DOHH2 (cell line): ENCODE results near the gene SIRT2.

ENCODE experiments used
- CTCF ChIP-seq: fragments of 200-600 bp; sonication (generic); IDR thresholded peaks from one replicate; pipeline ENCODE4 v1.5.1; 2014; ENCODE audit warnings: antibody characterized with exemption, mild to moderate bottlenecking, low read depth, low read length; ENCODE audit not compliant: poor library complexity, severe bottlenecking
- EZH2phosphoT487 ChIP-seq: fragments of 200-600 bp; sonication (generic); IDR thresholded peaks from 2 replicates; pipeline ENCODE4 v1.6.1; 2017; ENCODE audit warnings: borderline replicate concordance, mild to moderate bottlenecking, antibody characterized with exemption, low read length, moderate library complexity, mixed read lengths

- TF ChIP-seq EZH2phosphoT487 = no peak
- no peak for TF ChIP-seq CTCF
Observed at GRCh38 chr19:38921420-38922274, 22.2 kb upstream of the SIRT2 start.
